HG03135 (cell line): ENCODE results near the gene ARHGAP28.
"Not testable (repeated sequence)": the region's sequence is repeated elsewhere in the genome, so short reads cannot be mapped to it uniquely, and the experiment has no call there.

Experiments
- ATAC-seq: cut with Tn5 transposase; IDR thresholded peaks from one replicate; pipeline ENCODE4 v1.9.1; 2021; ENCODE audit warnings: mild to moderate bottlenecking, moderate library complexity; ENCODE audit not compliant: unreplicated experiment

ARHGAP28 gene

GRCh38 chr18:6901286-6901926 is 171.9 kb downstream of the ARHGAP28 start:
- ATAC-seq, result no peak

DNA sequence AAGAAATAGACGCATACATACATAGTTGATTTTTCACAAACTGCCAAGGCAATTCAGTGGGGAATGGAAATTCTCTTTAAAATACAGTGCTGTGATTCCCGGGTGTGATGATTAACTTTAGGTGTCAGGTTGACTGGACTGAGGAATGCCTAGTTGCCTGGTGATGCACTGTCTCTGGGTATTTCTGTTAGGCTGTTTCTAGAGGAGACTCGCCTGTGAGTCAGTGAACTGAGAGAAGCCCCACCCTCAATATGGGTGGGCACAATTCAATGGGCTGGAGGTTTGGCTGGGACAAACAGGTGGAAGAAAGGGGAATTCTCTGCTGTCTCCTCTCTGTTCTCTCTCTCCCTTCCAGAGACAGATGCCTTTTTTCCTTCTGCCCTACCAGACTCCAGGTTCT is 187.6 kb downstream of the ARHGAP28 start:
- ATAC-seq, result no peak

- no peak for ATAC-seq
Measured at GRCh38 chr18:6920099-6920955, 190.8 kb downstream of the ARHGAP28 start.

DNA sequence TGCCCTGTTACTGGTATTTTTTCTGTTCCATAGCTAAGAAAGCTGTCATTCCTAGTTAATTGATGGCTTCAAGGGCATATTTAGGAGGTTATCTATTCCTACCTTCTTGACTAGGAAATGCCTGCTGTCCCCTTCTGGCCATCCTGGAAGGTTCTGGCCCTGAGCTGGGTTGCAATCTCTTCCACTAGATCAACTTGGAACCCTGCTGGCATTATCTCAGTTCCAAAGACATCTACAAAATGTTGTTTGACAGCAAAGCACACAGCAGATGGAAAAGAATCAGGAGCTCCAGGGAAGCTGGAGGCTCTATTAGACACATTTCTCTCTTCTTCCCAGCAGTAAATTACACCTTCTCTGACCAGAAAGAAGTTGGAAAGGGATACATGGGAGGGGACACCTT is 192.1 kb downstream of the ARHGAP28 start:
- ATAC-seq, result no peak

DNA sequence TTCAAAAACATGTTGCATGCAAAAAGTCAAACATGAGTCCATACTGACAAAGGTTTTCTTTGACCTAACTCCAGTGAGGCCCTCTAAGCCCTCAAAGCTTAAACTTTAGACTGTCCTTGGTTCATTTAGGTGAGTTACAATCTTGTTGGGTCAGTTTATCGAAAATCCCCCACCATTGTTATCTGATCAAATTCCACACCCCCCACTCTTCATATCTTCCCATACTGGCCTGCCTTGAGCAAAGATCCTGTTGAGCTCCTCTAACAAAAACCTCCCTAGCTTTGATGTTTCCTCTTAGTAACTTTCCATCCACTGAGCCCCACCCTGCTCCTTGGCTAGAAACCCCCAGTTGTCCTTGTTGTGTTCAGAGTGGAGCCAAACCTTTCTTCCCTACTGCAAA is 193.7 kb downstream of the ARHGAP28 start:
- ATAC-seq, result no peak

DNA sequence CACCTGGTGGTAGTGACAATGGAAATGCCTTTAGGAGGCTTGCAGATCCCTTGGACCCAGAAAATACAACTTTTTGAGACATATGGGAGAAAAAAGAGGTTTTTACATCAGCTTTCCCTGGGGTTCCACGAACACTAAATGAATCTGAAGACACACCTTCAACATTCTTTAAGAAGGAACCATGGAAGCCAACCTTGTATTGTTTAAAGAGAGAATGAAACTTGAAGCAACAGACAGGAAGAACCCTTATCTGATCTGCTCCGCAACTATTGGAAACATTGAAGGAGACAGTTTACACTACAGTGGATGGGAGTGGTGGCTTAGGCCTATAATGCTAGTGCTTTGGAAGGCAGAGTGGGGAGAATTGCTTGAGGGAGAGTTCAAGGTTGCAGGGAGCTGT is 197.6 kb downstream of the ARHGAP28 start:
- ATAC-seq, result no peak

DNA sequence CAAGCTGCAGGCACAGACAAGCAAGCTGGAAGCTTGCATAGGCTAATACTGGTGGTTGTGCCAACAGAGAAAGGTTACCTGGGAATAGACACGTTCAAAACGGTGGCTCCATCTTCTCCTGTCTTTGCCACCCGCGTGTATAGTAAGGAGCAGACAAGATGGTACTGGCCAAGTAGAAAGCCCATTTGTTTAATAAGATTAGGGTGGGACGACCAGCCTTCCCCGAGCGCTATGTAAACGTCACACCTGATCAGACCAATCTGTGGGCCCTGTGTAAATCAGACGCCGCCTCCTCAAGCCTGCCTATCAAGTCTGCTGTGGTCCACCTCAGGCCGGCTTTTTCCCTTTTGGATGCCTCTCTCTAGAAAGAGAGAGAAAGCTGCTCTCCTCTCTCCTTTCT is 198.8 kb downstream of the ARHGAP28 start:
- ATAC-seq, result no peak

GRCh38 chr18:6929370-6930102 is 200.0 kb downstream of the ARHGAP28 start:
- no peak for ATAC-seq

DNA sequence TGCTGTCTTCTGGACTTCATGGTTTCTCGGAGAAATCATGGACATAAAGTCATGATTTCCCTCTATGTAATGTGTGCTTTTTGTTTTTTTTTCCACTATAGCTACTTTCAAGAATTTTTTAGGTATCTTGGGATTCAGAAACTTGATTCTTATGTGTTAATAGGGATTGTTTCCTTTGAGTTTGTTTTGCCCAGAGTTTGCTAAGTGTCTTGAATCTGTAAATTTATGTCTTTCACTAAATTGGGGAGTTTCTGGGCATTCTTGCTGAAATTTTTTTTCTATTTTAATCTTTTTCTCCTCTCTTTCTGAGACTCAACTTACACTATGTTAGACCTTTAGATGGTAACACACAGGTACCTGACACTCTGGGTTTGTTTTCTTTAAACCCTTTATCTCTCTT is 205.3 kb downstream of the ARHGAP28 start:
- ATAC-seq, result no peak

DNA sequence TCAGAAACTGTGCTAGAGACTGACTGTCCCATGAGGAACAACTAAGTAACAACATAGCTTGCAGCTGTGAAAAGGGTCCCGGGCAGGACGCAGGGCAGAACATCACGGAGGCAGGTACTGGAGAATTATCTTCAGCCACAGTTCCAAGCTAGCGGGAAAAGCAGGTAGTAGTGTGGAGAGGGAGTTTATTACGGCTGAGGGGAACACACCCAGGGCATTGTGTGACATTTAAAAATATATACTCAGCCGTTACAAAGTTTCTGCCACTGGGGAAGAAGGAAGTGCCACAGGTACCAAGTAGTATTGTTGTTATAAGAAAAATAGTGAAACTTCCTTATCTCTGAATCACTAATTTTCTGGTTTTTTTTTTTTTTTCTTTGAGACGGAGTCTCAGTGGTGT is 208.5 kb downstream of the ARHGAP28 start:
- no peak for ATAC-seq

DNA sequence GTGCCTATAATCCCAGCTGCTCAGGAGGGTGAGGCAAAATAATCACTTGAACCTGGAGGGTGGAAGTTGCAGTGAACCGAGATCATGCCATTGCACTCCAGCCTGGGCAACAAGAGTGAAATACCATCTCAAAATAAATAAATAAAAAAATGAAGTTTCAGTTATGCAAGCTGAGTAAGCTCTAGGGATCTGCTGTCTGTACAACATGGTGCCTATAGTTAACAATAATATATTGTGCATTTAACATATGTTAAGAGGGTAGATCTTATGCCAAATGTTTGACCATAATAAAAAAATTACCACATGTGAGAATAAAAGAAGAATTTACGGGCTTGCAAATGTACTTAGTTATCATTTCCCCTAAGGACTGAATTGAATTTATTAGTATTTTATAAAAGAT is 208.9 kb downstream of the ARHGAP28 start:
- not testable (repeated sequence) for ATAC-seq

GRCh38 chr18:6939972-6940371 is 210.5 kb downstream of the ARHGAP28 start:
- ATAC-seq, result no peak

DNA sequence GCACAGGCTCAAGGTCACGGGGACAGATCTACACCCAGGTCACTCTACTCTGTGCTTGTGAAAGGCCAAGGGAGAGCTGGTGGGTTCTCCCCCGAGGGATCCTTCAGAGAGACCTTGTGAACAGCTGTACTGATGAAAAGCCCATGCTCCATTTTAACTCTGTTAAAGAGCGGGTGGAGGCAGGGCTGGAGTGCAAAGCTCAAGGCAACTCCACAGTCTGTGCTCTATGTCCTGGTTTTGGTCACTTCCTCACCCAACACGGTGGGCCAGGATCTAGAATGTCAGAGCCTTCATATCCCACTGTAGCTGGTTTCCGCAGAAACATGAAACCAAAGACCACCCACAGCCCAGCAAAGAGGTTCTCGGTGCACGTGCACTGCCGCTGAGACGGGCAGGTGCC is 210.9 kb downstream of the ARHGAP28 start:
- ATAC-seq, result no peak

DNA sequence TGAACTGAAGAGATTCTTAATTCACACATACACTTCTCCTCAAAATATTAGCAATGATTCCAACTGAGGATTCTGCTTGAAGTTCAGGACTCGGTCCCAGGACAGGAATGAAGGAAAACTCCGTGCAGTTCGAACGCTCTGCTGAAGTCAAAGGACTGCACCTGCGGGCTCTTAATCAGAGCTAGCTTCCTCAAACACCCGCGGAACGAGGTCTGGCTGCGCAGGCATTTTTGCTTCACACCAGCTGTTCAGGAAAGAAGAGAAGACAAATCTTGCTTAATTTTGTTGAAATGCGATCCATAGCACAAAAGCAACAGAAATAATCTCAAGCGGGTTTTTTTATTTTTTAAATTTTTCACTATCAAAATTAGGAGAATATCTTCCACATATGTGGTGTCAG is 212.5 kb downstream of the ARHGAP28 start:
- ATAC-seq, result no peak

DNA sequence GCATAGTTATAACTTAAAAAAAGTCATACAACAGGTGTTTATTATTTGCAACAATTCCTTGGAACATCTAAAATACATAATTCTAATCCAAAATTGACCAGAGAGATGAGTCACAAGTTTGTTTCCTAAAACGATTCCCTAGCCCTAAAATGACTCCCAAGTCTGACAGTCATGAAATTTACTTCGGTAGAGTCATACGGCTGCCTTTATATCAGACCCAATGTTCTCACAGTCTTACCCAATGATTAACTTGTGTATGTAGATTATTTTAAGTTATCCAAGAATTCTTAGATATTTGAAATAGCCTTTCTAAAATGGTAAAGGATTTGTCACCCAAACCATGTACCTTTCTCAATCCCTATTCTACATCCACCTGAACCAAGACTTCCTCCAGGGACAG is 213.2 kb downstream of the ARHGAP28 start:
- ATAC-seq, result no peak

DNA sequence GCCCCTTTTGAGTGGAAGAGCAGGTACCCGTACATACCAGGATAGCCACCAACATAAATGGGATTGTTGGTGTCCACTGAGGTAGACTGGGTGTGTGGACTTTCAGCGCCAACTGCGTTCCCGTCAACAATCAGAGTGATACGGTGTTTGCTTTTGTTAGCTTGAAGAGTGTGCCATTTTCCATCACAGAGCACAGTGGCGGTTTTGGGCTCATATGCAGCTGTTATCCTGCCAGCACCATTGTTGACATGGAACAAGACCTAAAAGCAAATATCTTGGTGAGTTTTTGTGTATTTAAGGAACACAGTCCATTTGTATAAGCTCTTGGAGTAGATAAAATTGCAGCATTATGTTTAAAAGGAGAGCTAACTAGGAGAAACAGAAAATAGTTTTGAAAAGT is 213.6 kb downstream of the ARHGAP28 start:
- no peak for ATAC-seq

- no peak for ATAC-seq
Measured at GRCh38 chr18:6947338-6948030, 218.0 kb downstream of the ARHGAP28 start.

GRCh38 chr18:6948281-6949055 is 219.0 kb downstream of the ARHGAP28 start:
- no peak for ATAC-seq

DNA sequence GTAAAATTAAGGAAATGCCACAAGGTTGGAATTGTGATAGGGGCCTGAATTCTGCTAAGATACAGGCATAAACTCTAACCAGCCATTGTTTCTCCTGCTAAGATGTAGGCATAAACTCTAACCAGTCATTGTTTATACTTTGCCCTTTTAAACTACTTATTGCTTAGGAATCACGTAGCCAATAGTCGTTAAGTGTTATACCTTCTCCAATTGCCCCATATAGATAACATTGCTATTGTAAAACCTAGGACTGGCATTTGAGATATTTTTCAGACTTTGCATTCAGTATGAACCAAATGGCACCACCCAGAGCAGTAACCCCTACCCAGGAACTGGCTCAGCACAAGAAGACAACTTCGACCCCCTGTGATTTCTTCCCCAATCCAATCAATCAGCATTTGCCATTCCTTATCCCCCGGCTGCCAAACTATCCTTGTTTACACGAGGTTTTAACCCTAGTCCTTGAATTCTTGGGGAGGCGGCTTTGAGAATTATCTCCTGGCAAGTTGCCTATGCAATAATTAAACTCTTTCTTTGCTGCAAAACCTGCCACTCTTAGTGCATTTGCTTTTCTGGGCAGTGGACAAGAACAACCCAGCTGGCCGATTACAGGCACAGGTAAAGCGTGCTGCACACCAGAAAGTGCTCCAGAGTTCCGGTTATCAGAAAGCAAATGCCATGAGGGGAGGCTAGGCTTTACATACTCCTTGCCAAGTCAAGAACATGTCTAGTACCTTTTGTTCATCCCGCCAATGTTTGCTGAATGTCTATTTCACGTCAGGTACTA is 220.5 kb downstream of the ARHGAP28 start:
- no peak for ATAC-seq

DNA sequence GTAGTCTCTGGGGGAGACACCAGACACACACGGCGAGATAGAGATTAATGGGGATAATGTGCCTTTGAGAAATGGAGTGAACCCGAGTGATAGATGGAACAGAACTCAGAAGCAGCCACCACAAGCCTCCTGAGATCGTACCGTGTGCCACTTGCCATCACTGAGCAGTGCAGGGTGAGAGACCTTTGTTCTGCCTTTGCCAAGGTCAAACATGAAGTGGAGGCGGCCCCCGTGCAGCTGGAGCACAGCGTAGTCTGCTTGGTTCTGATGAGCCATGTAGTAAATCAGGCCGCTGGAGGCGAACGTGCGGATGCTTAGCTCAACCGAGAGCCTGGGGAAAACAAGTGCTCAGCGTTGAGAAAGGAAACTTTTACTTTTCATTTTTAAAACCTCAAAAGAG is 221.1 kb downstream of the ARHGAP28 start:
- ATAC-seq, result no peak
